ENCODE results near the gene FUOM. TPM values are rescaled to one million over a fixed set of nuclear protein-coding genes. Genes with fewer than 3 reads are reported as not detected.
"Not testable (repeated sequence)": the region's sequence is repeated elsewhere in the genome, so short reads cannot be mapped to it uniquely, and the experiment has no call there.

Gene FUOM
- total RNA-seq, 1 experiment from 2014 or later, result 16.0 TPM

- Histone ChIP-seq H3K36me3 (ENCODE audit: insufficient read depth, low read length, poor library complexity, severe bottlenecking) (no peaks in the 10 kb centered on the region), H3K27ac (ENCODE audit: low read depth, low read length, poor library complexity, severe bottlenecking) (no peak overlapping the region), H3K4me1 (ENCODE audit: insufficient read depth, low read length, poor library complexity, severe bottlenecking) (peaks cover 5% of the 10 kb centered on the region), H3K9me3 (ENCODE audit: low read depth, low read length, poor library complexity, severe bottlenecking) (no peaks in the 10 kb centered on the region), H3K27me3 (replicated peaks; ENCODE audit: insufficient read depth, low read depth, low read length, poor library complexity) (no peaks in the 10 kb centered on the region), H3K4me3 (ENCODE audit: low read depth, low read length, poor library complexity, severe bottlenecking) (no peak overlapping the region)
- ChIA-PET POLR2A (ENCODE audit: low non-redundant PET) (no interaction called here), CTCF (no interaction called here)
- DNase-seq (ENCODE audit: low spot score), result no peak
- TF ChIP-seq EZH2 (IDR thresholded peaks at IDR 0.05; ENCODE audit: borderline replicate concordance, low read depth, low read length, poor library complexity, severe bottlenecking) (no peak), CTCF (conservative IDR thresholded peaks at IDR 0.05; ENCODE audit: low read depth, low read length) (no peak)
- no TSS peak for BruUV-seq (replicated peaks)
- intact Hi-C loops (cut with micrococcal nuclease; ENCODE audit: unreplicated experiment), result no loop called here
Observed at GRCh38 chr10:133377025-133377817, 19.4 kb upstream of the FUOM start.

GRCh38 chr10:133376183-133376582 is 18.4 kb upstream of the FUOM start:
- BruUV-seq (replicated peaks); POLR2A ChIA-PET (ENCODE audit: low non-redundant PET); H3K4me3 ChIP-seq (ENCODE audit: low read depth, low read length, poor library complexity, severe bottlenecking); H3K4me1 ChIP-seq (ENCODE audit: insufficient read depth, low read length, poor library complexity, severe bottlenecking); H3K9me3 ChIP-seq (ENCODE audit: low read depth, low read length, poor library complexity, severe bottlenecking); H3K36me3 ChIP-seq (ENCODE audit: insufficient read depth, low read length, poor library complexity, severe bottlenecking); DNase-seq (ENCODE audit: low spot score); CTCF ChIA-PET; H3K27me3 ChIP-seq (replicated peaks; ENCODE audit: insufficient read depth, low read depth, low read length, poor library complexity); H3K27ac ChIP-seq (ENCODE audit: low read depth, low read length, poor library complexity, severe bottlenecking); intact Hi-C loops (cut with micrococcal nuclease; ENCODE audit: unreplicated experiment): not testable (repeated sequence)

GRCh38 chr10:133375357-133376115 is 17.7 kb upstream of the FUOM start:
- Histone ChIP-seq H3K36me3 (ENCODE audit: insufficient read depth, low read length, poor library complexity, severe bottlenecking) (no peaks in the 10 kb centered on the region), H3K27me3 (replicated peaks; ENCODE audit: insufficient read depth, low read depth, low read length, poor library complexity) (no peaks in the 10 kb centered on the region), H3K4me3 (ENCODE audit: low read depth, low read length, poor library complexity, severe bottlenecking) (no peak overlapping the region), H3K9me3 (ENCODE audit: low read depth, low read length, poor library complexity, severe bottlenecking) (no peaks in the 10 kb centered on the region), H3K27ac (ENCODE audit: low read depth, low read length, poor library complexity, severe bottlenecking) (no peak overlapping the region), H3K4me1 (ENCODE audit: insufficient read depth, low read length, poor library complexity, severe bottlenecking) (peaks cover 5% of the 10 kb centered on the region)
- no peak for DNase-seq (ENCODE audit: low spot score)
- ChIA-PET POLR2A (ENCODE audit: low non-redundant PET) (no interaction called here), CTCF (no interaction called here)
- intact Hi-C loops (cut with micrococcal nuclease; ENCODE audit: unreplicated experiment), result no loop called here
- TF ChIP-seq CTCF (conservative IDR thresholded peaks at IDR 0.05; ENCODE audit: low read depth, low read length), result no peak
- TF ChIP-seq EZH2 (IDR thresholded peaks at IDR 0.05; ENCODE audit: borderline replicate concordance, low read depth, low read length, poor library complexity, severe bottlenecking), result no peak
- BruUV-seq (replicated peaks), result no TSS peak

Measured in A673 (cell line).